Activated CD8-positive, alpha-beta memory T cell treated with anti-CD3 and anti-CD28 coated beads, Interleukin-2, amount 10 ng/mL, durations not matched to agents 7 days and 5 days (primary cell): ENCODE measurements around the gene CCT4. TPM values are rescaled to one million over a fixed set of nuclear protein-coding genes. Genes with fewer than 3 reads are reported as not detected.
"Not testable (repeated sequence)": the region's sequence is repeated elsewhere in the genome, so short reads cannot be mapped to it uniquely, and the experiment has no call there.

Experiments used
- ATAC-seq: fragments of 150-1000 bp; cut with Tn5 transposase; one replicate; pipeline ENCODE4 v1.10.0; 2021; ENCODE audit warnings: moderate library complexity
- CTCF ChIA-PET: fragments of 350-600 bp; sonication (Branson Sonifier 250); formaldehyde crosslinking; loops from one replicate; lab custom pipeline; 2021; ENCODE audit warnings: antibody characterized with exemption; lab: Charles Lee
- DNase-seq: peaks from one replicate; pipeline ENCODE4 v3.0.0-alpha.2; 2020
- H3K27ac Mint-ChIP-seq: one replicate; pipeline ENCODE4 v1.8.0; 2021; ENCODE audit warnings: mild to moderate bottlenecking, mixed read lengths
- H3K27me3 Mint-ChIP-seq: one replicate; pipeline ENCODE4 v1.8.0; 2021; ENCODE audit warnings: mixed read lengths
- H3K36me3 Mint-ChIP-seq: one replicate; pipeline ENCODE4 v1.8.0; 2021; ENCODE audit warnings: mild to moderate bottlenecking, mixed read lengths
- H3K4me1 Mint-ChIP-seq: one replicate; pipeline ENCODE4 v1.8.0; 2021; ENCODE audit warnings: mixed read lengths
- H3K4me3 Mint-ChIP-seq: one replicate; pipeline ENCODE4 v1.8.0; 2021; ENCODE audit warnings: mild to moderate bottlenecking, moderate library complexity, mixed read lengths
- H3K9me3 Mint-ChIP-seq: one replicate; pipeline ENCODE4 v1.8.0; 2022; ENCODE audit warnings: low read depth, mixed read lengths
- total RNA-seq, 2 experiments: library from RNA; stranded (reverse); gene quantifications; one replicate each; pipeline ENCODE4 v1.2.3, GENCODE V29; 2021

The CCT4 gene
- total RNA-seq, 2 experiments from 2014 or later: 170 to 245 TPM

- no peaks in the 10 kb centered on the region for H3K27me3 Mint-ChIP-seq
- H3K9me3 Mint-ChIP-seq: no peaks in the 10 kb centered on the region
- peak overlapping the region; percentile 94 for H3K4me3 Mint-ChIP-seq
- H3K36me3 Mint-ChIP-seq: no peaks in the 10 kb centered on the region
- peaks cover 24% of the 10 kb centered on the region for H3K4me1 Mint-ChIP-seq
- CTCF ChIA-PET: no interaction called here
- DNase-seq: no peak
- ATAC-seq: no peak
- peak overlapping the region; percentile 84 for H3K27ac Mint-ChIP-seq
Observed at GRCh38 chr2:61906186-61906470, 17.7 kb upstream of the CCT4 start.

GRCh38 chr2:61905372-61906185 is 17.1 kb upstream of the CCT4 start, which contains the start of gene COMMD1:
Gene COMMD1 (plus strand): TSS chr2:61905674. CDS start chr2:61905679, 5 bp downstream.
- DNase-seq (peak; percentile 91), ATAC-seq (peak; percentile 99)
- Mint-ChIP-seq H3K4me1 (peaks cover 24% of the 10 kb centered on the region), H3K27me3 (no peaks in the 10 kb centered on the region), H3K36me3 (no peaks in the 10 kb centered on the region), H3K9me3 (no peaks in the 10 kb centered on the region), H3K4me3 (peak within 1 kb of the TSS; percentile 94), H3K27ac (peak within 1 kb of the TSS; percentile 84)
- CTCF ChIA-PET: interaction anchor here (1.0 to 1.5 kb wide), 3 partner anchors 11 to 518 kb away, joined by 3 to 5 read pairs (median 5); no protein-coding TSS in a partner anchor

- peaks cover 3% of the 10 kb centered on the region for H3K4me1 Mint-ChIP-seq
- H3K36me3 Mint-ChIP-seq: no peaks in the 10 kb centered on the region
- ATAC-seq (no peak), DNase-seq (no peak)
- CTCF ChIA-PET: no interaction called here
- no peaks in the 10 kb centered on the region for H3K27me3 Mint-ChIP-seq
- no peaks in the 10 kb centered on the region for H3K9me3 Mint-ChIP-seq
- H3K27ac Mint-ChIP-seq: no peak overlapping the region
- H3K4me3 Mint-ChIP-seq: no peak overlapping the region
Observed at GRCh38 chr2:61900281-61900680, 11.8 kb upstream of the CCT4 start.

GRCh38 chr2:61898810-61899209 is 10.4 kb upstream of the CCT4 start:
- no peak overlapping the region for H3K4me3 Mint-ChIP-seq
- H3K4me1 Mint-ChIP-seq: no peaks in the 10 kb centered on the region
- H3K9me3 Mint-ChIP-seq: no peaks in the 10 kb centered on the region
- H3K27ac Mint-ChIP-seq: no peak overlapping the region
- DNase-seq (no peak), ATAC-seq (no peak)
- CTCF ChIA-PET: interaction anchor here (0.7 to 1.0 kb wide), 3 partner anchors 13 to 901 kb away, joined by 3 read pairs; no protein-coding TSS in a partner anchor
- H3K36me3 Mint-ChIP-seq: no peaks in the 10 kb centered on the region
- no peaks in the 10 kb centered on the region for H3K27me3 Mint-ChIP-seq

- Mint-ChIP-seq H3K9me3 (no peaks in the 10 kb centered on the region), H3K4me1 (peaks cover 30% of the 10 kb centered on the region), H3K27me3 (no peaks in the 10 kb centered on the region), H3K36me3 (peaks cover 43% of the 10 kb centered on the region), H3K4me3 (peak overlapping the region; percentile 100), H3K27ac (peak overlapping the region; percentile 99)
- ATAC-seq: no peak
- no peak for DNase-seq
- CTCF ChIA-PET: no interaction called here
Observed at GRCh38 chr2:61887717-61888266, 664 bp downstream of the CCT4 start.

GRCh38 chr2:61885896-61886603 is 2.4 kb downstream of the CCT4 start:
- CTCF ChIA-PET: interaction anchor here (0.8 to 1.1 kb wide), 2 partner anchors 12 to 31 kb away, joined by 3 read pairs; no protein-coding TSS in a partner anchor
- DNase-seq: no peak
- H3K4me1 Mint-ChIP-seq: peaks cover 32% of the 10 kb centered on the region
- peak overlapping the region; percentile 99 for H3K27ac Mint-ChIP-seq
- H3K36me3 Mint-ChIP-seq: peaks cover 51% of the 10 kb centered on the region
- no peak for ATAC-seq
- peak overlapping the region; percentile 100 for H3K4me3 Mint-ChIP-seq
- no peaks in the 10 kb centered on the region for H3K9me3 Mint-ChIP-seq
- H3K27me3 Mint-ChIP-seq: no peaks in the 10 kb centered on the region

- Mint-ChIP-seq H3K4me1 (peaks cover 28% of the 10 kb centered on the region), H3K36me3 (peaks cover 64% of the 10 kb centered on the region), H3K27ac (no peak overlapping the region), H3K27me3 (no peaks in the 10 kb centered on the region), H3K4me3 (no peak overlapping the region), H3K9me3 (no peaks in the 10 kb centered on the region)
- CTCF ChIA-PET: no interaction called here
- DNase-seq (no peak), ATAC-seq (no peak)
Observed at GRCh38 chr2:61882850-61883249, 5.6 kb downstream of the CCT4 start.

- CTCF ChIA-PET, H3K27ac Mint-ChIP-seq, H3K4me3 Mint-ChIP-seq, H3K4me1 Mint-ChIP-seq, ATAC-seq, H3K9me3 Mint-ChIP-seq, DNase-seq, H3K27me3 Mint-ChIP-seq: not testable (repeated sequence)
- peaks cover 53% of the 10 kb centered on the region for H3K36me3 Mint-ChIP-seq
Observed at GRCh38 chr2:61879351-61879750, 9.1 kb downstream of the CCT4 start.

- ATAC-seq: no peak
- Mint-ChIP-seq H3K27ac (no peak overlapping the region), H3K4me3 (no peak overlapping the region), H3K4me1 (peaks cover 5% of the 10 kb centered on the region), H3K36me3 (peaks cover 52% of the 10 kb centered on the region), H3K9me3 (no peaks in the 10 kb centered on the region), H3K27me3 (no peaks in the 10 kb centered on the region)
- DNase-seq: no peak
- CTCF ChIA-PET: no interaction called here
Observed at GRCh38 chr2:61878761-61879160, 9.7 kb downstream of the CCT4 start.

GRCh38 chr2:61877571-61878245 is 10.7 kb downstream of the CCT4 start:
- DNase-seq: no peak
- CTCF ChIA-PET: no interaction called here
- no peaks in the 10 kb centered on the region for H3K27me3 Mint-ChIP-seq
- no peak for ATAC-seq
- H3K27ac Mint-ChIP-seq: no peak overlapping the region
- H3K9me3 Mint-ChIP-seq: no peaks in the 10 kb centered on the region
- H3K4me1 Mint-ChIP-seq: peaks cover 3% of the 10 kb centered on the region
- no peak overlapping the region for H3K4me3 Mint-ChIP-seq
- H3K36me3 Mint-ChIP-seq: peaks cover 47% of the 10 kb centered on the region

GRCh38 chr2:61876400-61876799 is 12.1 kb downstream of the CCT4 start:
- Mint-ChIP-seq H3K4me3 (no peak overlapping the region), H3K36me3 (peaks cover 47% of the 10 kb centered on the region), H3K27ac (no peak overlapping the region), H3K9me3 (no peaks in the 10 kb centered on the region), H3K4me1 (peaks cover 1% of the 10 kb centered on the region), H3K27me3 (no peaks in the 10 kb centered on the region)
- DNase-seq (no peak), ATAC-seq (no peak)
- CTCF ChIA-PET: no interaction called here

GRCh38 chr2:61866482-61867089 is 21.9 kb downstream of the CCT4 start:
- ATAC-seq, H3K27ac Mint-ChIP-seq, H3K4me3 Mint-ChIP-seq, H3K27me3 Mint-ChIP-seq, DNase-seq, H3K4me1 Mint-ChIP-seq, H3K9me3 Mint-ChIP-seq: not testable (repeated sequence)
- CTCF ChIA-PET: interaction anchor here (1.1 kb wide), 1 partner anchor 12 kb away, joined by 3 read pairs; no protein-coding TSS in a partner anchor
- peaks cover 51% of the 10 kb centered on the region for H3K36me3 Mint-ChIP-seq

GRCh38 chr2:61862085-61862484 is 26.4 kb downstream of the CCT4 start:
- Mint-ChIP-seq H3K4me3 (no peak overlapping the region), H3K27me3 (no peaks in the 10 kb centered on the region), H3K9me3 (peaks cover 2% of the 10 kb centered on the region), H3K4me1 (no peaks in the 10 kb centered on the region), H3K27ac (no peak overlapping the region), H3K36me3 (peaks cover 31% of the 10 kb centered on the region)
- DNase-seq (no peak), ATAC-seq (no peak)
- CTCF ChIA-PET: no interaction called here
